HL-60/S4 (cell line): ENCODE measurements around the gene TMEM178A.

Source experiments
- in situ Hi-C: fragments of 300-500 bp; cut with MboI; formaldehyde crosslinking; loops from 2 replicates; pipeline ENCODE4 v1.14.3; 2022; ENCODE audit warnings: low sequenced_read_pairs

The TMEM178A gene

DNA sequence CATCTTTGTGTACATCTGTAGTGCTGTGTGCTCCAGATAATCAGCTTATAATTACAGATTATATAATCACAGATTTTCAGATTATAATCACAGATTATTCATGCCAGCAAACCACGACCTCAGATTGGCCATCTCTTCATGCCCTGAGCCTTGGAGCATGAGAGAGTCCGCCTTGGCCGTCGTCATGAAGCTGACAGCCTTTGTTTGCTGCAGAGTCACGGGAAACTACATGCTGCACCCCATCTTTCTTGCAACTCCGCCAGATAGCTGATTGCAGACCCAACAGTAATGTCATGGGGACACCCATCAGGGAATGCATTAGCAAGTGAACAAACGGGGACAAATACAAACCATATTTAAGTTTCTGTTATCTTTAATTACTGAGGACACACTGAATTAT, 7.3 kb downstream of the TMEM178A start:
- in situ Hi-C loops = no loop called here

- in situ Hi-C loops = no loop called here
Observed at GRCh38 chr2:39676342-39676741, 10.6 kb downstream of the TMEM178A start.

DNA sequence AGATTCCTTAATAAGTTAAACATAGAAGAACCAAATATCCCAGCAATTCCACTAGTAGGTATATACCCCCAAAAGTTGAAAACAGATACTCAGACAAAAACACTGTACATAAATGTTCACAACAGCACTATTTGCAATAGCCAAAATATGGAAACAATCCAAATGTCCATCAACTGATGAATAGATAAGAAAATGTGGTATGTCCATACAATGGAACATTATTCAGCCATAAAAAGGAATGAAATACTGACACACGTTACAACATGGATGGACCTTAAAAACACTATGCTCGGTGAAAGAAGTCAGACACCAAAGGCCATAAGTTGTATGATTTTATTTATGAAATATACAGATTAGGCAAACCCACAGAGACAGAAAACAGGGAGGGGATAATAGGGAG, 12.5 kb downstream of the TMEM178A start:
- in situ Hi-C loops = no loop called here

DNA sequence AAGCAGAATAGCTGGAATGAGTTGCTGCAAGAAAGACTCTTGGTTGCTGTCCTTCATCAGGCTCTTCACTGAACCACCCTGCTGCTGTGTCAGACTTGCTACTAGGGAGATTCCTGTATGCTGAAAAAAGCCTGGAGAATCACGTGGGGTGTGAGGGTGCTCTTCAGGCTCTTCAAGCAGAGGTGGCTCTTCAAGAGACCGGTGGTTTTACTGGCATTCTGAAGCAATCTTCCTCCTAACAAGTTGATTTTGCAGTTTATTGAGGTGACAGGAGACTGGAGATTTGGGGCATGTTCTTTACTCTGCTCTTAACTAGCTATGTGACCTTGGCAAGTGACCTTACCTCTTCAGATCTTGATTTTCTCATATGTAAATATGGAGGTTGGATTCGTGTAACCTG, 14.1 kb downstream of the TMEM178A start:
- in situ Hi-C loops = no loop called here

DNA sequence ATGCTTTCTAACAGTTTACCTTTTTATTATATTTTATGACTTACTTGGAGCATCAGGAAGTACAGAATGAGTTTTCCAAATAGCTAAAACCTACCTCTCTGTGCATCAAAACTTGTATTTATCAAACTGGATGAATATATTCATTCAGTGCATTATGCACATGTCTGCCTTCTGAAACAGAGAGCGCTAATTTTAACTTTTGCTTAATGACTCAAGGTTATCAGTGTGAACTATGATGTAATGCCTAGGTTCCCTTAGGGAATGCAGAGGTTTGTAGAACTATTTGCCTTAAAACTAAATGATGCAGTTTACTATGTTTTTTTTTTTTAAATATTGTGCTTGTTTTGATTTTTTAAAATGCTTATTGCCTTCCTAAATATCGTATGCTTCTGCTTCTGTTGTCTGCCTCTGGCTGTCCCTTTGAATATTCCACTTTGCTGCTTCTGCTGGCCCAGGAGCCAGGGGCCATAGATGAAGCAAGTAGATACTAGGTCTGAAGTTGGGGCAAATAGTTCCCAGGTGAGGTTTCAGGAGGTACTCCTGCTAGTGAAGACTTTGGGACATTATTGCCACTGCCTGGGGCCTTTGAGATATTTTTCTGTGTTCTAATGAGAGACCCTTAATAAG, 16.5 kb downstream of the TMEM178A start:
- in situ Hi-C loops = no loop called here

DNA sequence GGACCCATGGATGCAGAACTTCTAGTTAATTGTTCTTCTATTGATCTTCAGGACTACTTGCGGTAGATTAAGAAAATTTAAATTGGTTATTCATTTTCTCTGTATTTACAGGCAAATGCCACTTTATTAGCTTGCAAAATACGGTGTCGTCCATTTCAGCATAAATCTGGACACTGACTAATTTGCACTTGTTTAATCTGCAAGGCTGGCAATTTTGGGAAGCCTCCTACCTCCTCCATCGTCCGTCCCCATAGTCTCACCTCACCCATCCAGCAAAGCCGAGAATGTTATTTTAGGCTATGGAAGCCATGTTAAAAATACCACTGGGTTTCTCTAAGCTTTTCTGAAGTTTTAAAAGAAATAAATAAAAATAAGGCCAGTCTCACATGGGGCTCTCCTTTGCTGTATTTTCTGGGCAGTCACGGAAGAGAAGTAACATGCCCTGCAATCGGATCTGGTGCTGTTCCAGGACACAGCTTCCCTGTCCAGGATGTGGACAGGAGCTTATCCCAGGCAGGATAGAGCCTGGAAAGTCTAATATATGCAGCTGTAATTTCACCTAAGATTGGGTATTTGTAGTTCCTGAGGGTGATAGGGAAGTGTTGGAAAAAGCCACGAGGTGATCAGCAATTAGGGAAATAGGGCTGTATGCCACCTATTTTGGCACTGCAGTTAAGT, 17.4 kb downstream of the TMEM178A start:
- in situ Hi-C loops = no loop called here

GRCh38 chr2:39684464-39684863, 18.7 kb downstream of the TMEM178A start:
- in situ Hi-C loops = no loop called here

DNA sequence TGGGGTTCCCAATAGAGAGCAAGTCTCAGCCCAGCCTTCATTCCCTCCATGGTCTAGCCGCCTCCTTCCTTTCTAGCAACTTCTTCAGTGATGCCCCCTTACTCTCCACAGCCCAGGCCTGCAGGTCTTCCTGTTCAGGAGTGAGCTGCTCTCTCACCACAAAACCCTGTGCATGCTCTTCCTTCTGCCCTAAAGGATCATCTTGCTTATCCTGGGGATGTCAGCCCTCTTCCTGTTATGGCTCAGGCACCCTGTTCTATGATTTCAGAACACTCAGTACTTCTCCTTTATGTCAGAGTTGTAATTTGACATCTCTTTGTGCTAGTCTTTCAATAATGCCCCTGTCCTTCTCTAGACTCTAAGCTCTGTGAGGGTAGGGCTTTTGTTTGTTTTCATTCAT, 19.4 kb downstream of the TMEM178A start:
- in situ Hi-C loops = no loop called here

DNA sequence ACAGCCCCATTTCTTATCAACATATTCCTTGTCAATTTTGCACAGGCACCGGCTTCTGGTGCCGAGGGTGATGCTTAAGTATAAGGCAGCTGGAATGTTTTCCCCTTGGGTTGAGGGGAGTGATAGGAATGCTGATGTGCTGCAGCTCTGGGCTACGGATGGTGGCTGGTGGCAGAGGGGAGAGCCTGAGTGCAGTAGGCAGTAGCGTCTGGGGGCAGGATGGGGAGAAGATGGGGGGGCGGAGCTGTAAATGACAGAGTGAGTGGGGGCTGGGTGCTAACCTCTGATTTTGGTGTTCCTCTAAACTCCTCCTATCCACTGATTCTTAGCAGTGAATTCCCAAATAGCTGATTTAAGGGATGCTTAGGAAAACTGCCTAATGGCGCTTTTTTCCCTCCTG, 20.7 kb downstream of the TMEM178A start:
- in situ Hi-C loops = no loop called here

DNA sequence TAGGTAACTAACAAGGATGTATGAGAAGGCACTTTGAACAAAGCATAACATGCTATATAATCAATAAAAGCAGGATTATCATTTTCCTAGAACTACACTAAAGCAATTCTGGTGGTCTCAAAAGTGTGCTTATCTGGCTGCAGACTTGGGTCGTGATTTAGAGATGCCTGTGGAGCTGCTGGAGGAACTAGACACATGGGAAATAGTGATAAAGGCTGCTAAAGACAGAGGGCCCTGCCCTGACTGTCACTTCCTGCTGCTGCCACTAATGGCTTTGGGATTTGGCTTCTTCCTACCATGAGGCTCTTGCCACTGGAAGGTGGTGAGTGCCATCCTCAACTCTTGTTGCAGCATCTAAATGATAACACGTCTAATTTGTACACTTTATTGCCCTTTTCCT, 22.5 kb downstream of the TMEM178A start:
- in situ Hi-C loops = no loop called here

GRCh38 chr2:39689272-39689841, 23.6 kb downstream of the TMEM178A start:
- in situ Hi-C loops = no loop called here

DNA sequence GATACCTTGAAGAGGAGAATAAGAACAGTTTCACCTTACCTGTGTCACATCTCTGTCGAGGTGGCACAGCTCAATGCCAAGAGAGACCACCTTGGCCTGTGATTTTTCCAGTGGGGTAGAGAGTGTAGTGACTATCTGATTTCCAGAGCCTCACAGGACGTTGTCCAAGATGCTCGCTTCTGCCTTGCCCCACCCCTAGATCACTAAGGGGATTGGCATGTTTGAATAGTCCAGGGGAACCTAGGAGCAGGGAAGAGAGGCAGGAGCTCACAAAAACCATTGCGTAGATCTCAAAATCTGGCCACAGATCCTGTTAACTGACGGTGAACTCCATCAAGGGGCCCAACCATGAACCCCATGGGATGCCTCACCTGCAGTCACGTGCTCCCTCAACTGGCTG, 24.2 kb downstream of the TMEM178A start:
- in situ Hi-C loops = no loop called here

GRCh38 chr2:39693245-39693644, 27.5 kb downstream of the TMEM178A start:
- in situ Hi-C loops = no loop called here

GRCh38 chr2:39696101-39696553, 30.4 kb downstream of the TMEM178A start:
- in situ Hi-C loops = no loop called here

- in situ Hi-C loops = no loop called here
Observed at GRCh38 chr2:39696838-39697237, 31.1 kb downstream of the TMEM178A start.

DNA sequence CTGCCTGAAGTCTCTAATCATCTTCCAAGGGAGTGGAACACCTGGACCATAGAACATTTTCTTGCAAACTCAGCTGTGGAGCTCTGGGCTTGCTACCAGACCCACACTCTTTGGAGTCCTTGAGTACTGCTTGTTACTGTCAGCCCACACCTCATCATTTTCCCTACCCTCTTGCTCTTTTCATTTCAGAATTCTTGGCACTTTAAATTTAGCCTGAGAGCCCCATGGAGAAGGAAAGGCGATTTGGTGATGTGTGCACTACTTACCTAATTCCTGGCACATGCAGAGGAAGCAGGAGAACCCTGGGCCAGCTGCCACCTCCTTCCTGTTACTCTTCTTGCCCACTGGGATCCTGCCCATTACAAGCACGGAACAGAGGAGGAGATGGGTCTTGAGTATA, 31.7 kb downstream of the TMEM178A start:
- in situ Hi-C loops = no loop called here

GRCh38 chr2:39701137-39701536, 35.4 kb downstream of the TMEM178A start:
- in situ Hi-C loops = no loop called here

DNA sequence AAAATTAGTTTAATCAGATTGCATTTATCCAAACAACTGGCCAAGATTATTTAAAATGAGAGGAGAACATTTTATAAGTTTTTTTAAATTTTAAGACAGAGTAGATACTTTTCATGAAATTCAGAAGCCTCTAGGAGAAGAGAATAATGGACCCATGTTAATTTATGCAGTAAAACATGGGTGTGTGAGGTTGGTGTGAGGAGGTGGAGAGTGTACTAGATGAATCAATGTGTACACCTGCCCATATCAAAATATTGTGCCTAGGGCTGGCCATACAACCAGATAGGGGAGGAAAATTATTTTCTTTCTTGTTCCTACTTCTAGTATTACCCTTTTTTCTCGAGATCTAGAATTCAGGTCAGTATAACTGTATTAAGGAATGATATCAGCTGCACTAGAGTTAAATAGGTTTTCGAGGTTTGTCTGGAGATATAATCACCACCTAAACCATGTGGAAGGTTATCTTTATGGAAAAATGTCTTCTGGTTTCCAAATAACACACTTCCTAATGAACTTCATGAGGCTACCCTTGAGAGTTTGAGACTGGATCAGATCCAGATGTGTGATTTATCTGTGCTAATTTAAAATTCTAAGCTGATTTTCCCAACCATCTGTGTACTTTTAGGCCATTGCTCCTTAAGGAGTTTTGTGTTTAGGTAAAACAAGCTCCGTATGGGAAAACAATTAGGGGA, 37.6 kb downstream of the TMEM178A start:
- in situ Hi-C loops = no loop called here

GRCh38 chr2:39704540-39704939, 38.8 kb downstream of the TMEM178A start:
- in situ Hi-C loops = no loop called here

- in situ Hi-C loops = no loop called here
Observed at GRCh38 chr2:39705638-39706037, 39.9 kb downstream of the TMEM178A start.

- in situ Hi-C loops = no loop called here
Observed at GRCh38 chr2:39706312-39706711, 40.6 kb downstream of the TMEM178A start.

- in situ Hi-C loops = no loop called here
Observed at GRCh38 chr2:39706945-39707344, 41.2 kb downstream of the TMEM178A start.
